Cardiac fibroblast (primary cell): ENCODE data around the gene LRRC41.
A peak's percentile ranks its signal among the peaks of the same experiment; 100 is the strongest.

ENCODE experiments used
- DNase-seq, 2 donors: peaks; one replicate each; pipeline versions ENCODE4 v3.0.0 to v3.0.0-alpha.2; 2010; ENCODE audit warnings: low read depth in 2 of 2
- H3K4me3 ChIP-seq, 2 donors: replicated peaks in 1 of 2; 1 replicate in 1 of 2; 2 replicates in 1 of 2; pipeline ENCODE4 v1.5.1; 2011; ENCODE audit warnings: low read depth in 2 of 2, low read length in 2 of 2, mild to moderate bottlenecking in 2 of 2, moderate library complexity in 1 of 2
- TF ChIP-seq, protein P1 (sequence below): IDR thresholded peaks from one replicate; pipeline ENCODE4 v1.5.1; 2011; ENCODE audit warnings: low read depth, mild to moderate bottlenecking, low read length, inconsistent platforms

LRRC41 gene

GRCh38 chr1:46268578-46268977 is 34.8 kb downstream of the LRRC41 start:
- TF ChIP-seq, protein P1, sequence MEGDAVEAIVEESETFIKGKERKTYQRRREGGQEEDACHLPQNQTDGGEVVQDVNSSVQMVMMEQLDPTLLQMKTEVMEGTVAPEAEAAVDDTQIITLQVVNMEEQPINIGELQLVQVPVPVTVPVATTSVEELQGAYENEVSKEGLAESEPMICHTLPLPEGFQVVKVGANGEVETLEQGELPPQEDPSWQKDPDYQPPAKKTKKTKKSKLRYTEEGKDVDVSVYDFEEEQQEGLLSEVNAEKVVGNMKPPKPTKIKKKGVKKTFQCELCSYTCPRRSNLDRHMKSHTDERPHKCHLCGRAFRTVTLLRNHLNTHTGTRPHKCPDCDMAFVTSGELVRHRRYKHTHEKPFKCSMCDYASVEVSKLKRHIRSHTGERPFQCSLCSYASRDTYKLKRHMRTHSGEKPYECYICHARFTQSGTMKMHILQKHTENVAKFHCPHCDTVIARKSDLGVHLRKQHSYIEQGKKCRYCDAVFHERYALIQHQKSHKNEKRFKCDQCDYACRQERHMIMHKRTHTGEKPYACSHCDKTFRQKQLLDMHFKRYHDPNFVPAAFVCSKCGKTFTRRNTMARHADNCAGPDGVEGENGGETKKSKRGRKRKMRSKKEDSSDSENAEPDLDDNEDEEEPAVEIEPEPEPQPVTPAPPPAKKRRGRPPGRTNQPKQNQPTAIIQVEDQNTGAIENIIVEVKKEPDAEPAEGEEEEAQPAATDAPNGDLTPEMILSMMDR: no peak
- H3K4me3 ChIP-seq: no peak overlapping the region
- DNase-seq: no peak

- no peak overlapping the region for H3K4me3 ChIP-seq
- DNase-seq: no peak
- TF ChIP-seq, protein P1: no peak
These were observed 40.3 kb downstream of the LRRC41 start for GRCh38 chr1:46263146-46263545.

DNA sequence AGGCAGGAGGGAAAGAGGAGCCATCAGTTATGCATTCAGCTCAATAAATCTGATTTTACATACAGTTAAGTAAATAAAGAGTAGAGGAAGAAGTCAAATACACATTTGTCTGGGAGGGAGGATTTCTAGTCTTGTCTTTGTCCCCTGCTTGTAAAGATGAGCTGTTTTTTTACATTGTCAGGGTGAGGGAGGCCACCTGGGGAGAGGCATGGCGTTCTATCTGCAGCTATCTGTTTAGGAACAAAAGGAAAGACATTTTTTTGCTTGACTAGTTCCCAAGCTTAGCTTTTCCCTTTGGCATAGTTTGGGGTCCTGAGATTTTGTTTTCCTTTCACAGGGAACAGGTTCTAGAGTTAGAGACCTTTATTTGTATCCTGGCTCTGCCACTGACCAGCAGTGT is 40.9 kb downstream of the LRRC41 start:
- TF ChIP-seq, protein P1: no peak
- no peak for DNase-seq
- H3K4me3 ChIP-seq: no peak overlapping the region

DNA sequence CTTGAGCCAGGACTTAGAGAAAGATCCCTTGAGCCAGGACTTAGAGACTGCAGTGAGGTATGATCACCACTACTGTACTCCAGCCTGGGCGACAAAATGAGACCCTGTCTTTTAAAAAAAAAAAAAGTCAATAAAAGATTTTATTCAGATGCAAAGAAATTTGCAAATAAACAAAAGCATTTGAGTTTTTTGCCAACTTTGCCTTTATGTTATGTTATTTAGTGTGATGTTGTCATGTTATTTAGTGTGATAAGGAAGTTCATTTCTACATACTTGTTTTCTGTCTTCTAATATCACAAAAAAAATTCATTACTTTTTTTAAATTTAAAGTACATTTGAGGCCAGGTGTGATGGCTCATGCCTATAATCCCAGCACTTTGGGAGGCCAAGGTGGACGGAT is 46.9 kb downstream of the LRRC41 start:
- no peak for DNase-seq
- no peak overlapping the region for H3K4me3 ChIP-seq
- TF ChIP-seq, protein P1: no peak

- TF ChIP-seq, protein P1: no peak
- H3K4me3 ChIP-seq: no peak overlapping the region
- no peak for DNase-seq
These were observed 48.7 kb downstream of the LRRC41 start for GRCh38 chr1:46254668-46255067.

DNA sequence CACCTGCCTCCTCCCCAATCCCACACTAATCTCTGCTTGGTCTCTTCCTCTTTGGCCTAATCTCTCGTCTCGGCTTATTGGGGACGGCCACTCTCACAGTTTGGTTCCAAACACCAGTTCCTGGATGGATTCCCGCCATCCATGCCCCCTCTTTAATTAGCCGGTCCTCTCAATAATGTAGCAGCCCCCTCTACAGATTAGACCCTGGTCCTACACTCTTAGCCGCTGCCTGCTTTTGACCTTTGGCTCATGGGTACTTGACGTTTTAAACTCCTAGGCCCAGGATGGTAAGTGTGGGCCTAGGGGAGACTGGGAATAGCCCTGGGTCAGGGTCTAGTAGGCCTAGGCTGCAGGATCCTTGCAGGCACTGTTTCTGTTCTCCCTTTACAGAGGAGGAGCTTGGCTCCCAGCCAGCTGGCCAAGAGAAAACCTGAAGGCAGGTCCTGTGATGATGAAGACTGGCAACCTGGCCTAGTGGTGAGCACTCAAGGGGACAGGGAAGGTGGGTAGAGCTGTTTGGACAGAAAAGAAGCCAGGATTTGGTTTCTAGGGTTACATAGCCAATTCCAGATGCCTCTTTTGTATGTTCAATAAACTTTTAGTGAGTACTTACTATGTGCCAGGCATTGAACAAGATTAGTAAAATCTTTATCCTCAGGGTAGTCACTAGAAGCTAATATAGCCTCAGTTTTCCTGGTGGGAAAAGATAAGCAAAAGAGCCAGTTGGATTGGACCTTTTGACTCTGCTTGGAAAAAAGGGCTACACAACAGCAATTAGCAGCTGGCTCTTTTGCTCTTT is 55.1 kb downstream of the LRRC41 start:
- TF ChIP-seq, protein P1: peak; percentile 9
- DNase-seq: peak in 1 of 2 donors; percentile 28
- peak overlapping the region; percentile 71 to 78 for H3K4me3 ChIP-seq
